Esophagus squamous epithelium (tissue), 5 donors: ENCODE data around the gene AFDN. TPM values are rescaled to one million over a fixed set of nuclear protein-coding genes. Genes with fewer than 3 reads are reported as not detected.

Experiments used
- DNase-seq: peaks from one replicate; lab custom pipeline; 2025; lab: John Stamatoyannopoulos, UW
- H3K27ac ChIP-seq, 4 donors: fragments of 200-600 bp; sonication (generic); one replicate each; pipeline ENCODE4 v1.5.1; 2016 to 2019; ENCODE audit warnings: mild to moderate bottlenecking in 1 of 4
- H3K27me3 ChIP-seq, 4 donors: fragments of 200-600 bp; sonication (generic); 1 replicate in 3 of 4; 2 replicates in 1 of 4; pipeline versions ENCODE4 v1.5.1 to v1.6.0; 2017 to 2021; ENCODE audit warnings: antibody characterized with exemption in 1 of 4
- H3K36me3 ChIP-seq, 3 donors: fragments of 200-600 bp; sonication (generic); one replicate each; pipeline ENCODE4 v1.5.1; 2016 to 2019
- H3K4me1 ChIP-seq, 3 donors: fragments of 200-600 bp; sonication (generic); one replicate each; pipeline ENCODE4 v1.5.1; 2017 to 2019
- H3K4me3 ChIP-seq, 4 donors: fragments of 200-600 bp; sonication (generic); 1 replicate in 3 of 4; 2 replicates in 1 of 4; pipeline ENCODE4 v1.5.1; 2016 to 2019; ENCODE audit warnings: mild to moderate bottlenecking in 2 of 4, moderate library complexity in 1 of 4
- H3K9me3 ChIP-seq, 3 donors: fragments of 200-600 bp; sonication (generic); one replicate each; pipeline ENCODE4 v1.5.1; 2016 to 2019
- CTCF ChIP-seq, 6 experiments: fragments of 450-650 bp in 4 of 6; fragments of 200-600 bp in 2 of 6; sonication (generic) in 2 of 6; IDR thresholded peaks; one replicate each; pipeline ENCODE4 v1.5.1; 2016 to 2019; ENCODE audit warnings: antibody characterized with exemption in 6 of 6, mild to moderate bottlenecking in 4 of 6, moderate library complexity in 4 of 6
- POLR2A ChIP-seq, 4 donors: fragments of 450-650 bp; IDR thresholded peaks; one replicate each; pipeline ENCODE4 v1.6.1; 2017; ENCODE audit warnings: antibody characterized with exemption in 4 of 4, mild to moderate bottlenecking in 4 of 4, moderate library complexity in 3 of 4
- WGBS, 2 donors: methylation state at CpG; one replicate each; pipeline ENCODE4 v1.1.5; 2018; 5-methylcytosine and 5-hydroxymethylcytosine counted together
- intact Hi-C: fragments of 100-400 bp; cut with DNase I; formaldehyde crosslinking; loops from one replicate; pipeline ENCODE4 v1.15.0; 2022
- total RNA-seq, 4 donors: library from RNA; depleted of rRNA; stranded (reverse); fragments of >200 nt; gene quantifications; one replicate each; pipeline ENCODE4 v1.1.0, GENCODE V29; 2016
- donor health status: DM: yes; HTN: yes; CAD: no.

AFDN gene
- total RNA-seq, 4 donors from 2014 or later, result 93.8 to 250 (median 204) TPM

- DNase-seq, result no peak
- H3K4me3 ChIP-seq, result no peak overlapping the region
- TF ChIP-seq POLR2A (IDR thresholded peaks at IDR 0.05), result no peak
- TF ChIP-seq CTCF (IDR thresholded peaks at IDR 0.05), result no peak
- intact Hi-C loops, result no loop called here
- 80 to 84% methylated on average over 4 of the region's 4 CpGs for WGBS, 2 donors
- H3K9me3 ChIP-seq, result peaks cover 0 to 23% (median 18%) of the 10 kb centered on the region in 3 donors
- peaks cover 0 to 16% (median 6%) of the 10 kb centered on the region in 3 donors for H3K4me1 ChIP-seq
- no peak overlapping the region for H3K27ac ChIP-seq
- H3K27me3 ChIP-seq, result peaks cover 0 to 17% (median 0%) of the 10 kb centered on the region in 4 donors
- H3K36me3 ChIP-seq, result no peaks in the 10 kb centered on the region
Measured at GRCh38 chr6:168015009-168015408, 188.3 kb downstream of the AFDN start.

- H3K27me3 ChIP-seq, result peaks cover 0 to 17% (median 0%) of the 10 kb centered on the region in 4 donors
- DNase-seq, result no peak
Measured at GRCh38 chr6:168015482-168016175, 188.9 kb downstream of the AFDN start.

GRCh38 chr6:168016176-168016620 is 189.5 kb downstream of the AFDN start:
- H3K36me3 ChIP-seq, result no peaks in the 10 kb centered on the region
- TF ChIP-seq POLR2A (IDR thresholded peaks at IDR 0.05), result no peak
- no peak for TF ChIP-seq CTCF (IDR thresholded peaks at IDR 0.05)
- DNase-seq, result no peak
- H3K9me3 ChIP-seq, result peaks cover 0 to 16% (median 8%) of the 10 kb centered on the region in 3 donors
- H3K27ac ChIP-seq, result no peak overlapping the region
- peaks cover 0 to 17% (median 0%) of the 10 kb centered on the region in 4 donors for H3K27me3 ChIP-seq
- no peak overlapping the region for H3K4me3 ChIP-seq
- peaks cover 0 to 16% (median 6%) of the 10 kb centered on the region in 3 donors for H3K4me1 ChIP-seq
- intact Hi-C loops, result no loop called here
- 81 to 89% methylated on average over 7 to 12 of the region's 18 CpGs for WGBS, 2 donors

More at GRCh38 chr6:168015482-168016175, 188.9 kb downstream of the AFDN start:
- intact Hi-C loops, result no loop called here
- WGBS, 2 donors, result 77 to 81% methylated on average over 14 of the region's 14 CpGs
- Histone ChIP-seq H3K9me3 (peaks cover 0 to 22% (median 14%) of the 10 kb centered on the region in 3 donors), H3K4me1 (peaks cover 0 to 16% (median 6%) of the 10 kb centered on the region in 3 donors), H3K27ac (no peak overlapping the region), H3K4me3 (no peak overlapping the region), H3K36me3 (no peaks in the 10 kb centered on the region)
- TF ChIP-seq POLR2A (IDR thresholded peaks at IDR 0.05) (no peak), CTCF (IDR thresholded peaks at IDR 0.05) (no peak)

DNA sequence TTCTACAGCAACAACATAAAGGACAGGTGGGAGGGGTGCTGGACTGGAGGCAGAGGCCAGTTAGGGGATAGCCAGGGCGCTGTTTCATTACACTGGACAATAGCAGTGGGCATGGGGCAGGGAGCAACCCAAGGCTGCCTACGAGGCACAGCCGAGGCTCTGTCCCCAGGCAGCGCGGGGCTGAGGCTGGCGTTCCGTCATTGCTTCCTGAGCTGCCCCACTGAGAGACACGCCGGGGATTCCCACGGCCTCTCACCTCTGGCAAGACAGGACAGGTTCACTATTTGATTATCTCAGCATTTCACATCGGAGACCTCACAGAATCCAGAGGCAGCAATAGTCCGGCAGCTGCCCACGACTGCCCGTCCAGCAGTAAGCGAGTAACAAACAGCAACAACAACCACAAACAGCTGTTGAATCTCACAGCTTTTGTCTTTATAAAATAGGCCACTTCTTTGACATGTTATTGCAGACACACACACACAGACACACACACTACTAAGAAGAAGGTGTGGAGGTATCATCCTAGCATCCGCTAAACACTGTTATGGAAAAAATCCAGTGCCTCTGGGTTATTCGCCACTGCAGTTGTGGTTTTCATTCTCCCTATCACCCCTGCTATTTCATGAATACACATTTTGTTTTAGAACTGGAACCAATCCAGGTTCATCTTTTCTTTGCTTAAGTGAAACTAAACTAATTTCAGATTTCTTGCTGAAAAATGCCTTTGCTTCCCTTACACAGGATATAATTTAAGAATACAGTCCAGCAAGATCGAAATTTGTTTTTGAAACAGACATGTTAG is 190.2 kb downstream of the AFDN start:
- 50 to 52% methylated on average over 8 to 14 of the region's 18 CpGs for WGBS, 2 donors
- intact Hi-C loops, result no loop called here
- no peak for TF ChIP-seq POLR2A (IDR thresholded peaks at IDR 0.05)
- no peak for TF ChIP-seq CTCF (IDR thresholded peaks at IDR 0.05)
- Histone ChIP-seq H3K4me3 (peak overlapping the region in 1 of 4 donors; percentile 42), H3K36me3 (no peaks in the 10 kb centered on the region), H3K9me3 (peaks cover 0 to 9% (median 1%) of the 10 kb centered on the region in 3 donors), H3K27ac (no peak overlapping the region), H3K27me3 (peaks cover 0 to 17% (median 0%) of the 10 kb centered on the region in 4 donors), H3K4me1 (peaks cover 0 to 16% (median 6%) of the 10 kb centered on the region in 3 donors)
- no peak for DNase-seq
